ENCODE data around the gene PTPN23.

The PTPN23 gene

DNA sequence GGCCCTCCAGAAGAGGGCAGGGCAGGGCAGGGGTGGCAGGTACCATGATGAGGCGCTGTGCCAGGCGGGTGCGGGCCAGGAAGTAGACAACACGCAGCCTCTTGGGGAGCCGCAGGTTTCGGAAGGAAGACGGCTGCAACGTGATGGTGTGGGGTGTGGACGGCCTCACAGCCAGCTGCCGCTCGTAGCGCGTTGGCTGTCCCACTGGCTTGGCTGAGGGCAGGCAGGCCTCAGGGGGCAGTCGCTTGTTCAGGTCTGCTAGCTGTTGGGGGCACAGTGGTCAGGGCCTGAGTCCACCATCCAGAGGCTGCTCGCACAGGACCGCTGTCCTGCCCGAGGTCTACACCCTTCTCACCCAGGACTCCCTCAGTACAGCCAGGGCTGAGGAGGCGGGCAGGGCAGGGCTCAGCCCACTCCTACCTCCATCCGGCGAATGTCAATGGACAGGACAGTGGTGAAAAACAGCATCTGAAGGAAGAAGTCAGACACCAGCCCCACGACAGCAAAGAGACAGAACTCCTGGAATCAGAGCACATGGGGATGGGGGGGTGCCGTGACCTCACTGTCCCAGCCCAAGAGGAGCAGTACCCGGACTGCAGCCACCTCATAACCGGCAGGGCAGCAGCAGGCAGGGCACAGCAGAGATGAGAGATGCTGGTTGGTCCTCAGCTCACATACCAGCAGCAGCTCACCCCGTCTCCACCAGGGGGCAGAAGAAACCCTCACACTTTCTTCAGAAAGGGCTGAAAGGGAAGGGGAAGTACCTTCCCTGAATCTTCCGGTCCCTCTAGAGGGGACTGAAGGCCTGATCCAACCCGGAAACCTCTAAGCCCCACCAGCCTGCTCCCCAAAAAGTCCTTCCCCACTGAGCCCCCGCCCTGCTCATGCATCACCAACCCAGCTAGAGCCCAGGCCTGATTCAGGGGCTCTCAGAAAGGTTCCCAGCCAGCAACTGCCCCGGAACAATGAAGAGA is 40.0 kb downstream of the PTPN23 start:
- peak; percentile 90 for DNase-seq

DNA sequence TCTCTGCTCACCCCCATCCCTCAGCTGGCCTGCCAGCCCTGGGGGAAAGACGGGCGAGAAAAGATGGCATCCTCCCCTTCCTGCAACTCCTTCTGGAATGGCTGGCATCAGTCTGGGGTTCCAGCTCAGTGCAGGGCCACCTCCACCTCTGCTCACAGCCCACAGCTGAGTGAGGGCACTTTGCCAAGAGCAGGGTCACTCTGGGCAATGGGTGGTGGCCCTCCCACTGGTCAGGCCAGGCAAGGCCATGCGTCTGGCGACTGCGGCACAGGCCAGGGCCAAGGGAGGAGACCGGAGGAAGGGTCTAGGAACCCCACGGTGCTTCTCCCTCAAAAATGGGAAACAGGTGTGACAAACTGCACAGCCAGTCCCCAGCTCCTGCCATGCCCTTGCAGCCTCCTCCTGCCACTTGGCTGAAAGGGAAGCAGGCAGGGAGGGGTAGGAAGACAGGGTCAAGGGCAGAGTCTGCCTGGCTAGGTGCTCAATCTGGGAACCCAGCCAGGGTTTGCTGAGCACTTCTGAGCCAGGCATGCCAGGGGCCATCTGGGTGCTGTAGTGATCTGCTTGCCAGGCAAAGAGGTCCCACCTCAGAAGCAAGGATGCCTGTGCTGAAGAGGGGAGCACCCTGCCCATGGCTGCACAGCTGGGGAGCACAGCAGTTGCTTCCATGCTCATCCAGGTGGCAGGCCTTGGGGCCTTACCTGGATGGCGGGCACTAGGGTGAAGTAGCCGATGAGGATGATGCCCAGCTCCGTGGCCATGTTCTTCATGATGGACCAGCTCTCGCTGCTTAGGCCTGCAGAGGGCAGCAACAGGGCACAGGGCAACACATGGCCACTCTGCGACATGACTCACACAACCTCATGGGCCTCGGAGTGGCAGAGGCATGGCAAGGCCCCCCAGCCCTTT is 41.2 kb downstream of the PTPN23 start:
- DNase-seq, result no peak

DNA sequence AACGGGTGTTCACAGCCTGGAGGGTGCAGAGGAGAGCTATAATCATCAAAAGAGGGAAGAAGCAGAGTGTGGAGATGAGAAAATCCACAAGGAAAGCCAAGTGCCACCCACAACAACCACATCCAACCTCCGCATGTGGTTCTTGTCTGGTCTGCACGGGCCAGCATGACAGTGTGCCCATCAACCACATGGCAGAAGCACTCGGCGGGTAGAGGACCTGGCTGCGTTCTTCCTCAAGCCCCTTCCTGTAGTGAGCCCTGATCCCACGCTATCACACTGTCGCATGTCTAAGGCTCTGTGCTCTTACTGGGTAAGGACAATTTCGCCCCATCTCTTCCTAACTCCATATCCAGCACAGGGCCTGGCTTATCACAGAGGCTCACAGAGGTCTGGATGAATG is 41.9 kb downstream of the PTPN23 start:
- DNase-seq, result no peak

DNA sequence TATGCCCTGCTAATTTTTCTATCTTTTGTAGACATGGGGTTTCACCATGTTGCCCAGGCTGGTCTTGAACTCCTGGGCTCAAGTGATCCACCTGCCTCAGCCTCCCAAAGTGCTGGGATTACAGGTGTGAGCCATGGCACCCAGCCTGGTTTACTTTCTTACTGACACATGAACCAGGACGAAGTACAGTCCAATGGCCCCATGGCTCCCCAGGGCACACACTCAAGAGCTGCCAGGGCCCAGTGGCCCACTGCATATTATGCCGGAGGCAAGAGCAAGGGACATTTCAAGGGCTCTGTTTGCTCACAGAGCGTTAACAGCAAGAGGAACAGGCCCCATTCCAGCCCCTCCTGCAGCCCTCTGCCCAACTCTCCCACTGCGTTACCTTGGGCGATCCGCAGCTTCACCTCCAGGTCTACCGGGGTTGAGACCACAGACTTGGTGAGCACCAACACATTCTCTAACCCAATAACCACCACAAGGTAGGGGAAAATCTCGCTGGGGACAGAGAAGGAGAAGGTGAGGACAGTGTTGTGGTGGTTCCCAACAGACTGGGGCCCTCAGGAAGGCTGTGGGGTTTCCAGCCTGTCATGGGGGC is 42.8 kb downstream of the PTPN23 start:
- DNase-seq, result no peak

DNA sequence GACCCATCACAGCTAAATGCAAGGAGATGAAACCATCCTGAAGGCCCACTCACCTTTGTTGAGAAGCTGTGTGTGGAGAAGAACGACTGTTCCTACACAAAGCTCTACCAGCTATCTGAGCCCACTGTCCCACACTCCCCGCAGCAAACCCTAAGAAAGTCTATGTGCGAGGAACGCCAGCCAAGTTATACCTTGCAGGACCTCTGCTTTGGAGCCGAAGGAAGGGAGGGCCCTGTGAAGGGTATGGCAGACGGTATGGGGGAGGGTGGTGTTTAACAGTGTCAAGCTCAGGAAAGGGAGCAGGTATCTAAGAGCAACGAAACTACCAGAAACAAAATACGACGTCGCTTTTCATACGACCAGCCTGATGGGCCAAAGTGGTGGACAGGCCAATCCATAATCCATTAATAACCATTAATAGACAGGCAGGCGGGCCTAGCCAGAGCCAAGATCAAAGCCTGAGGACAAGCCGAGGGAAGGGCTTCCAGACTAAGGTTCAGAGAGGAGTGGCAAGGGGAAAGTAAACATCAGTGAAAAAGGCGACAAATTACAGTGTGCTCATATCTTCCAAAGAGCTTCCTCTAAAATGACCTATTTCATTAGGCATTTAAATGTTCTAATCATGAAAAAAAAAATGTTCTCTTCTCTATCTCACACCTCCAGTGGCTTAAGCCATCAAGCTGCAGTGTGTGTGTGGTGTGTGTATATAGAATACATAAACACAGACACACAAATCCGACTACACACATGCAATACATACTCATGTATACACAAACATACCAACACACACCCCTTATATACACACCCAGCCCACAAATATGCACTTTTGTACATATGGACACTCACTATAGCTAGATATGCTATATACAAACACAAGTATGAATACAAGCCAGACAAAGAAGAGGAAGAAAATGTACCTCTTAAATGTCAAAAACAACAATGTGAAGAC is 43.9 kb downstream of the PTPN23 start:
- no peak for DNase-seq

DNA sequence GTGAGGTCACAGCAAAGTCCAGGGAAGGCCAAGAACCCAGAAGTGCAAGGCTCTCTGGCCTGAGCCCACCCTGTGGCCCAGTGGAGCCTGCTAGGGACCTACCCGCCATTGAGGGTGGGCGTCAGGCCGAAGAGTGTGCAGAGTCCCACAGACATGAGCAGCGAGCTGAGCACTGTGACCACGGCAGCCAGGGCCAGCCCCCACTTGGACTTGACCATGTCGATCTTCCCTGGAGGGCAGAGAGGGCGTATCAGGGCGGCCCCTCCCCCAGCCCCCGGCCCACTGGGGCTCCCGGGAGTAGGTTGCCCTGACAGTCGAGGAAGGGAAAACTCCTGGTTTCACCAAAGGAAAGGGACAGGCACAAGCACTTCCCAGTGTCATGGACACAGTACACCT is 44.6 kb downstream of the PTPN23 start:
- DNase-seq, result no peak

DNA sequence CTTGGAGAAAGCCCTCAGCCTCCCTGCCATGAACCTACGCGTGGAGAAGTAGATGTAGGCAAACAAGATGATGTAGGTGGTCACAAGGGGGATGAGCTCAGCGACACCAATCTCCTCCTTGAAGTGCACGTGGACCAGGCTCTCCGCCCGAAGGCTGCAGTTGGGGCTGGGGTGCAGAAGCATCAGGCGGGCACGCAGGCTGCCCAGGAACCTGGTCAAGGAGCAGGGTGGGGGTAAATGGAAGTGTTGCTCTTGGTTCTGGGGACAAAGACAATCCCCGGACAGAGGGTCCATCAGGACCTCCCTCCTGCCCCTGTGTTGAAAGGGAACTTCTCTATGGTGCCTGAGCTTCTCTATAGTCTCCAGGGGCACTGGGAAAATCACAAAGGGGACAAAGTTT is 45.1 kb downstream of the PTPN23 start:
- DNase-seq, result no peak

DNA sequence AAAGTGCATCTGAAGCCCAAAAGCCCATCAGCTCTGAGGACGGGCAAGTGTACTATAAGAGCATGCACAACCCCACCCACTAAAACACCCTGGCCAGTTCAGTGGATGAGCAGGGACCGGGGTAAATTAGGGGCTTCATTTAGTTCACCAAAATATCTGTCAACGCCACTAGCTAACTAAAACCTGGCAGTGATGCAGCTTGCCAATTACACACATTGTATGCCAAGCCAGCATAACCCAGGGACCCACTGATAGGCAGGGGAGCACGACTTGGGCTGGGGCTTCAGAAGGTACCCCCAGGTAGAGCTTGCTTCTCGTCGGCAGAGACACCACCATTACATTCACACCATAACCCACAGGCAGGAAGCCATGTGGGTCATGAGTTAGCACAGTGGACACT is 47.0 kb downstream of the PTPN23 start:
- DNase-seq, result no peak

DNA sequence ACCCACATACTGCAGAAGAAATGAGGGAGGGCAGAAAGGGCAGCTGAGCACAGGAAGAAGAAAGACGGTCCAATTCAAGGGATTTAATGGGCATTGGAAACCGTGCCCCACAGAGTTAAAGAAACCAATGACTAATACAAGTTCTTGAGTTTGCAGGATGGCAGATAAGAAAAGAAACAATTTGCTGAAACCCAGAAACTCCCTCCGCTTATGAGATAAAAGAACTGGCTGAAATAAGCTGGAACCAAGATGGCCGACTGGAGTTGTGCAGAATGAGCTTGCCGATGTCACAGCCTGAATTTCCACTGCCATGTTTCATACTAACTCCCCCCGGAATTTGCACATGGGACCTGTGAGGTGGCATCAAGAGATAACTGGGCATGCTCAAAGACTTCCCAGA is 47.8 kb downstream of the PTPN23 start:
- no peak for DNase-seq

DNA sequence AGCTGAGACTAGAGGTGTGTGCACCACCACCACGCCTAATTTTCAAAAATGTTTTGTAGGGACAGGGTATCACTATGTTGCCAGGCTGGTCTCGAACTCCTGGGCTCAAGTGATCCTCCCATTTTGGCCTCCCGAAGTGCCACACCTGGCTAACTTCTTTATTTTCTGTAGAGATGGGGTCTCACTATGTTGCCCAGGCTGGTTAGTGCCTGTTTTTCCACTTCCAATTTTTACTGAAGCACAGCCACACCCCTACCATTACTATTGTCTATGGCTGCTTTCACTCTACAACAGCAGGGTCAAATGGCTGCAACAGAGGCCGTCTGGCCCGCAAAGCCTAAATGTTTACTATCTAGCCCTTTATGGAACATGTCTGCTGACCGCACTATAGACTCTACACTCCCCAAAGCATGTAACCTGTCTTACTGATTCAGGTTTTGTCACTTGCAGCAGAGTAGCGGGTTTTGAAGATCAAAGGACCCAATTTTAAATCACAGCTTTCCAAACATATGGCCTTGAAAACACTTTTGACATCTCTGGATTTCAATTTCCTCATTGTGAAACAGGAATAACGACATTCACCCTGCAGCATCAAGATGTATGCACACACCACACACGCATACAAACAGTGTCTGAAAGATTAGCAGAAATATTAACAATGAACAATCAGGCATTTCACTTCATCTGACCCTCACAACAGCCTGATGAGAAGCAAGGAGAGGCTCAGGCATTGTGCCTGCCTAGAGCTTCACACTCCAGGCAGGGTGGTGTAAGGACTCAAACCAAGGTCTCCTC is 48.9 kb downstream of the PTPN23 start:
- no peak for DNase-seq

DNA sequence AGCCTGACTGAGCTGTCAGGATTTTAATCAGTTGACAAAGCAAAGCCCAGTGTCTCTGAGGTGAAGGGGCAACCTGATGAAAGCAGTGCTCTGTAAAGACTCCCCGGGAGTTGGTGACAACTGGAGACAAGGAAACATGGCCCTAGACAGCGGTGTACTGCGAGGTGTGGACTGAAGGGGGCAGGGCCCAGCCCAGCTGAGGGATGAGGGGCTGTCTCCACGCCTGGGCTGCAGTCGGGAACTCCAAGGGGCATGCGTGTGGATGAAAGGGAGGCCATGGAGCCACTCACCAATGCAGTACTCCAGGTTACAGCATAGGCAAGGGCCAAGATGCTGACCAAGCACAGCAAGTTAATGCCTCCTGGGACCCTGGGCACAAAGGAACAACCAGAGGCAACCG is 49.8 kb downstream of the PTPN23 start:
- DNase-seq, result no peak

DNA sequence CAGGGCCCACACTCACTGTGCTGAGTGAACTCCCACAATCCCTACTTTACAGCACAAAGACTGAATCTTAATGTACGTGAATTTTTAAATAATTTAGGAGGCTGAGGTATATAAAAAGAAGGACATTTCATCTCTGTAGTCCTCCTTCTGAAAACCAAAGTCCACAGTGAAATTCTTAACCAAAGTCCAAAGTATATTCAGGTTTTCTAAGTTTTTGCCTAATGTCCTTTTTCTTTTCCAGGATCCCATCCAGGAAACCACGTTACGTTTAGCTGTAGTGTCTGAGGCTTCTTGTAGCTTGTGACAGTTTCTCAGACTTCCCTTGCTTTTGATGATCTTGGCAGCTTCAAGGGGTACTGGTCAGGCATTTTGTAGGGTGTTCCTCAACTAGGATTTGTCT is 50.4 kb downstream of the PTPN23 start:
- DNase-seq, result no peak

DNA sequence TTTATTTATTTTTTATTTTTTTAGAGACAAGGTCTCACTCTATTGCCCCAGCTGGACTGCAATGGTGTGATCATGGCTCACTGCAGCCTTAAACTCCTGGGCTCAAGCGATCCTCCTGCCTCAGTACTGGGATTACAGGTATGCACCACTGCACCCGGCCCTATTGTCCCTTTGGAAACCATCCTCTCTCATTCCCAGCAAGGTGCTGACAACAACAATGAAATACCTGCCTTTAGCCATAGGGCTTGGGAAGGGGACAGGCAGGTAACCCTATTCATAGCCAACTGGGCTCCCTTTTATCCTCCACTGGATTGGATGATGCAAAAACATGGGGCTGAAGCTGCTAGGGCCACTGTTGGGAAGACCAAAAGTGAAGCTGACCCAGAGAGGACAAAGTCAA is 51.9 kb downstream of the PTPN23 start:
- DNase-seq, result no peak

DNA sequence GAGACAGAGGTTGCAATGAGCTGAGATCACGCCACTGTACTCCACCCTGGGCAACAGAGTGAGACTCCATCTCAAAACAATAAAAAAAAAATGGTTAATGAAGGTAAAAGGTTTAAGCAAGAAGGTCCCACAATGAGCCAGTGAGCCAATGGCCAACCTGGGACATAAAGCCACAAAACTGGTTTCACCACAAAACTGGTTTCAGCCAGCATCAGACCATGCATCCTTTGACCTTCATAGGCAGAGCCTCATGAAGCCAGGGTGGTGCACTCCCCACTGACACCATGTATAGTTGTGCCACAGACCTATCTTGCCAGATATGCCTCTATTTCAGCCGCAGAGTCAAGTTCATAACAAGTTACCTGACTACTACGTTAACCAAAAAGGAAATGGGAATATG is 53.0 kb downstream of the PTPN23 start:
- no peak for DNase-seq

DNA sequence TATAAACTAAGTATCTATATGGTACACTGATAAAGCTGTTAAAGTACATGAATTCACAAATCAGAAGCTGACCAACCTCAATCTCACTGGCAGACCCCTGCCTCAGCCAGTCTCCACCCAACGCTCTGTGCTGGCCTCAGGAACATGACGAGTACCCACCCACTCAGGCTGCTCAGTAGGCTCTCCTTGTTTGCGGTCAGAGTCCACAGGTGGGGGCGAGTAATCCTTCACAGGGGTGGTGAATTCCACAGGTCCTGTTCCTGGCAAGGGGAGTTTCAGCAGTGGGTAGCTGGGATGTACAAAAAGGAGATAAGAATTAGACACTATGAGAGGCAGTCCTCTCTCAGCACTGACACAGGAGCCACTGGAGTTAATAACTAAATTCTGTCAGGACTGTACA is 54.0 kb downstream of the PTPN23 start:
- DNase-seq, result no peak

DNA sequence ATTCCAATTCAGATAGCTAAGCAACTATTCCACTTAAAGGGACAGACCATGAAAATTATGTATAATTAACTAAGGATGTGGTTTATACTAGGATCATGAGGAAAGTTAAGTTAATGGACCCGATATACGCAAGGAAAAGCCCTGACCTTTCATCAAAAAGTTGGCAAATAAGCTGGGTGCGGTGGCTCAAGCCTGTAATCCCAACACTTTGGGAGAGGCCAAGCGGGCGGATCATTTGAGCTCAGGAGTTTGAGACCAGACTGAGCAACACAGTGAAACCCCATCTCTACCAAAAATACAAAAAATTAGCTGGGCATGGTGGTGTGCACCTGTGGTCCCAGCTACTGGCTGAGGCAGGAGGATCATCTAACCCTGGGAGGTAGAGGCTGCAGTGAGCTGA is 55.4 kb downstream of the PTPN23 start:
- DNase-seq, result no peak

DNA sequence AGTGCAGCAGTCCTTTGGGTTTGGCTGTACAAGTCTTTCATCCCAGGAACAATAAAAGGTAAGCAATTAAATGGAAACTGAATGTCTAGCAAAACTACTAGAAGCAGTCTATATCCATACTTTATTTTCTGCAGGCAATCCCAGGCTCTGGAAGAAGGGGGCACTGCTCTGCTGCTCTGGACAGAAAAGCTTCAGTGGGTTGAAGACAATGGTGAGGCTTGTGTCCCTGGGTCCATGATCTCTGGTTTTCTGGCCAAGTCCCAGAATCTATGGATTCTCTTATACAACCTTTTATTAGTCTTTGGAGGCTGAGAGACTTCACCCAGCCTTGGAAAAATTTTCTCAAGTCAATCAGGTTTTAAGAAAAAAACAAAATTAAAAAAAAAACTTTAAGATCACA is 59.3 kb downstream of the PTPN23 start:
- DNase-seq, result no peak

DNA sequence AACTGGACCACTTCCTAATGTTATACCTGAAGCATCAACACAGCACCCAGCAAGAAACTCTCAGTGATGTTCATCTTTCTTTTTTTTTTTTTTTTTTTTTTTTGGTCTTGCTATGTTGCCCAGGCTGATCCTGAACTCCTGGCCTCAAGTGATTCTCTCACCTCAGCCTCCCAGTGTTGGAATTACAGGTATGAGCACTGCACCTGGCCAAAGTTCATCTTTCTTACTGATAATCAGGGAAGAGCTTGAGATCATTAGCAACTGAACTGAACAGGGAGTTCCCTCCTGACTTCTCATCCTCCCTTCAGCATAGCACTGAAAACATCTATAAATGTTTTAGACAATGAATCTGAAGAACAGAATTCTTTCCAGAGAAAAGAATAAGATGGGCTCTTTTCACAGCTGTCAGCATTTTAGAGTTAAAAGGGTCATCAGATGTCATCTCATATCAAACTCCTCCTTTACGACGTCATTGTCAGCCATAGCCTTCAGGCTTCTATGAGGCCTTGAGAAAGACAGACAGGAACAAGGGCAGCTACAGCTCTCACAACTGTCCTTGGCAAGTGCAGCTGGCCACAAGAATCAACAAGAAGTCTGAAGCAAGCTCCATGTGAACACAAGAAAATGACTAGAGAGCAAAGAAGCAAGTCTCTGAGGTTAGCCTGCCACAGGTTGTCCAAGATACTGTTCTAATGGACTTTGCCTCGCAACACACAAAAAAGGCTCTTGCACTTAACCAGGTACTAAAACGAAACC is 61.2 kb downstream of the PTPN23 start:
- no peak for DNase-seq

DNA sequence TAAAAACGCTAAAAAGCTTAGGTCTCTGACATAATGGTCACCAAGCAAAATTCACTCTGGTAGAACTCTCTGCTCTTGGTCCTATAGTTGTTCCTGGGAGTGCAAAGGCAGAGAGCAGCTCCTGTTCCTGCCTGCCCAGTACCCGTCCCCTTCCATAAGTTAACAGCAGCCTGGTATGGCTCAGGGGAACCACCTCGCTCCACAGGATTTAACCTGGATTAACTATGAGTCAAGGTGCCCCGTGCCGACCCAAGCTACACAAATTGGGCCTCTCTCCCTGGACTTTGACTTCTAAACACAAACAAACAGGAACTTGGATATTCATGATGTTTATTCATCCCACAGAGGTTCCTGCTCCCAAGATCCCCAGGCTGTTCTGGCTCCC is 62.8 kb downstream of the PTPN23 start:
- DNase-seq, result no peak

DNA sequence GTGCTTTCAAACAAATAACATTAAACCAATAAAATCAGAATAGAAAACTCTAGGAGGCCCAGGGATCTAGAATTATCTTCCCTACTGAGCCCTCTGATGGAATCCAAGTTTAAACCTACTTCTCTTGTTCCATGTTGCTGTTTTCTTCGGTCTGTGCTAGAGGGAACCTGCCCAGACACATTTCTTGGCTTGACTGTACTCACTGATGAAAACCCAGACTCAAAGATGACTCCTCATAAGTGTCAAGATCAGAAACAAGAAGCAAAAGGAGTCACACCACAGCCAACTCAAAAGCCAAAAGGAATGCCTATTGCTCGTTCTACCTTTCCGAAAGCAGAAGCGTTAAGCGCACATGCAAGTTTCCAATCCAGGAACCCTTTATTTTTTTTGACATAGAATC is 63.3 kb downstream of the PTPN23 start:
- DNase-seq, result no peak

Data from CD4-positive, alpha-beta T cell treated with Interleukin-6 for 4 hours (primary cell).